ENCODE results near the gene DARS1.

Gene DARS1

GRCh38 chr2:135874777-135875365, 110.6 kb downstream of the DARS1 start:
- FAIRE-seq (no peak), DNase-seq (ENCODE audit: insufficient read length, low spot score) (no peak)
- TF ChIP-seq CTCF (IDR thresholded peaks at IDR 0.05; ENCODE audit: insufficient read depth, missing control alignments) = no peak

GRCh38 chr2:135870571-135870970, 114.9 kb downstream of the DARS1 start:
- FAIRE-seq (no peak), DNase-seq (ENCODE audit: insufficient read length, low spot score) (no peak)
- TF ChIP-seq CTCF (IDR thresholded peaks at IDR 0.05; ENCODE audit: insufficient read depth, missing control alignments) = no peak

- TF ChIP-seq CTCF (IDR thresholded peaks at IDR 0.05; ENCODE audit: insufficient read depth, missing control alignments) = no peak
- DNase-seq (ENCODE audit: insufficient read length, low spot score) (no peak), FAIRE-seq (no peak)
Observed at GRCh38 chr2:135863233-135863632, 122.2 kb downstream of the DARS1 start.

- DNase-seq (ENCODE audit: insufficient read length, low spot score) (no peak), FAIRE-seq (no peak)
- no peak for TF ChIP-seq CTCF (IDR thresholded peaks at IDR 0.05; ENCODE audit: insufficient read depth, missing control alignments)
Observed at GRCh38 chr2:135862718-135863117, 122.7 kb downstream of the DARS1 start.
